Memory B cell (primary cell): ENCODE data around the gene GNG12.
"Not testable (repeated sequence)": the region's sequence is repeated elsewhere in the genome, so short reads cannot be mapped to it uniquely, and the experiment has no call there.

Source experiments
- ATAC-seq: fragments of 150-1000 bp; cut with Tn5 transposase; 2 replicates; pipeline ENCODE4 v1.10.0; 2021; ENCODE audit warnings: low read depth, mild to moderate bottlenecking, moderate library complexity
- DNase-seq, 2 donors: peaks; one replicate each; pipeline ENCODE4 v3.0.0; 2022; ENCODE audit warnings: low spot score in 2 of 2
- H3K27ac Mint-ChIP-seq: one replicate; pipeline ENCODE4 v1.8.0; 2022; ENCODE audit warnings: mild to moderate bottlenecking, moderate library complexity, mixed read lengths
- H3K27me3 Mint-ChIP-seq: one replicate; pipeline ENCODE4 v1.8.0; 2022; ENCODE audit warnings: mixed read lengths
- H3K36me3 Mint-ChIP-seq: one replicate; pipeline ENCODE4 v1.8.0; 2022; ENCODE audit warnings: mild to moderate bottlenecking, mixed read lengths
- H3K4me1 Mint-ChIP-seq: one replicate; pipeline ENCODE4 v1.8.0; 2022; ENCODE audit warnings: mixed read lengths
- H3K4me3 Mint-ChIP-seq: one replicate; pipeline ENCODE4 v1.8.0; 2022; ENCODE audit warnings: mild to moderate bottlenecking, moderate library complexity, mixed read lengths
- H3K9me3 Mint-ChIP-seq: one replicate; pipeline ENCODE4 v1.8.0; 2022; ENCODE audit warnings: mixed read lengths

GNG12 gene

GRCh38 chr1:67676946-67677345, 156.3 kb downstream of the GNG12 start:
- H3K36me3 Mint-ChIP-seq, result no peaks in the 10 kb centered on the region
- ATAC-seq, result no peak
- no peak overlapping the region for H3K27ac Mint-ChIP-seq
- H3K9me3 Mint-ChIP-seq, result no peaks in the 10 kb centered on the region
- H3K4me1 Mint-ChIP-seq, result peaks cover 2% of the 10 kb centered on the region
- no peak overlapping the region for H3K4me3 Mint-ChIP-seq
- peaks cover 4% of the 10 kb centered on the region for H3K27me3 Mint-ChIP-seq
- DNase-seq, result no peak

DNA sequence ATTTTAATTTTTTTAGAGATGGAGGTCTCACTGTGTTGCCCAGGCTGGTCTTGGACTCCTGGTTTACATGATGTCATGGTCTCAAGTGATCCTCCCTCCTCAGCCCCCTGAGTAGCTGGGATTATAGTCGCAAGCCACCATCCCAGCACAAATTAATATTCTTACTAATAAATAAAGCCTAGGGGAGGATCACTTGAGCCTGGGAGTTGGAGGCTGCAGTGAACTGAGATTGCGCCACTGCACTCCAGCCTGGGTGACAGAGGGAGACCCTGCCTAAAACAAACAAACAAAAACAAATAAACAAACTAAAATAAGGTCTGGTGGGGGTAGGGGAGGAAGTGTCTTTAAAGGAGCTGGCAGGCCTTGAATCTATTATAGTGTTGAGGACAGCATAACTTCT, 157.0 kb downstream of the GNG12 start:
- Mint-ChIP-seq H3K27ac (no peak overlapping the region), H3K27me3 (peaks cover 6% of the 10 kb centered on the region), H3K4me1 (peaks cover 2% of the 10 kb centered on the region), H3K4me3 (no peak overlapping the region), H3K9me3 (no peaks in the 10 kb centered on the region), H3K36me3 (no peaks in the 10 kb centered on the region)
- DNase-seq, result no peak
- ATAC-seq, result no peak

- ATAC-seq, result no peak
- Mint-ChIP-seq H3K27ac (no peak overlapping the region), H3K9me3 (no peaks in the 10 kb centered on the region), H3K4me3 (no peak overlapping the region), H3K27me3 (peaks cover 7% of the 10 kb centered on the region), H3K4me1 (peaks cover 2% of the 10 kb centered on the region), H3K36me3 (no peaks in the 10 kb centered on the region)
- DNase-seq, result no peak
Observed at GRCh38 chr1:67675800-67676199, 157.5 kb downstream of the GNG12 start.

- no peak overlapping the region for H3K27ac Mint-ChIP-seq
- H3K9me3 Mint-ChIP-seq, result no peaks in the 10 kb centered on the region
- H3K4me1 Mint-ChIP-seq, result peaks cover 2% of the 10 kb centered on the region
- H3K4me3 Mint-ChIP-seq, result no peak overlapping the region
- no peaks in the 10 kb centered on the region for H3K36me3 Mint-ChIP-seq
- ATAC-seq (peak; percentile 32), DNase-seq (no peak)
- peaks cover 7% of the 10 kb centered on the region for H3K27me3 Mint-ChIP-seq
Observed at GRCh38 chr1:67674260-67675011, 158.8 kb downstream of the GNG12 start.

GRCh38 chr1:67673468-67674201, 159.6 kb downstream of the GNG12 start:
- no peak overlapping the region for H3K27ac Mint-ChIP-seq
- peaks cover 2% of the 10 kb centered on the region for H3K4me1 Mint-ChIP-seq

GRCh38 chr1:67672260-67672803, 160.9 kb downstream of the GNG12 start:
- Mint-ChIP-seq H3K36me3 (no peaks in the 10 kb centered on the region), H3K9me3 (no peaks in the 10 kb centered on the region), H3K27ac (no peak overlapping the region), H3K27me3 (peaks cover 13% of the 10 kb centered on the region), H3K4me1 (peaks cover 2% of the 10 kb centered on the region), H3K4me3 (no peak overlapping the region)
- ATAC-seq (no peak), DNase-seq (no peak)

More at GRCh38 chr1:67673468-67674201, 159.6 kb downstream of the GNG12 start:
- H3K36me3 Mint-ChIP-seq, result no peaks in the 10 kb centered on the region
- peaks cover 10% of the 10 kb centered on the region for H3K27me3 Mint-ChIP-seq
- H3K4me3 Mint-ChIP-seq, result no peak overlapping the region
- no peaks in the 10 kb centered on the region for H3K9me3 Mint-ChIP-seq
- ATAC-seq (no peak), DNase-seq (no peak)

DNA sequence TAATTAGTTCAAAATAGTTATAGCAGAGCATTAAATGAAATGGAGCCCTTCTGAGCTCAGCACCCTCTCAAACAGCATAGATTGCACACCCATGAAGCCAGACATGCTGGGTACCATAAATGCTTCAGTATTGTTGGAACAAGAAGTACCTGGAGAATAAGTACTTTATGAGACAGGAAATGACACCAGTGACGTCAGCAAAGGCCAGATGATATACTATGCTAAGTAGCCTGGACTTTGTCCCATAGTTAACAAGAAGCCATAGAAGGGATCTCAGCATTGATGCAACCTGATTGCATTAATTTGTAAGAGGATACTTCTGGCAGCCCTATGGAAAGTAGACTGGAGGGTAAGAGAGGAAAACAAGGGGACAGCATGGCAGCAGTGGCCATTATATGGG, 164.6 kb downstream of the GNG12 start:
- Mint-ChIP-seq H3K4me3 (no peak overlapping the region), H3K27me3 (peaks cover 21% of the 10 kb centered on the region), H3K27ac (no peak overlapping the region), H3K36me3 (no peaks in the 10 kb centered on the region), H3K4me1 (no peaks in the 10 kb centered on the region), H3K9me3 (no peaks in the 10 kb centered on the region)
- no peak for ATAC-seq
- DNase-seq, result no peak

DNA sequence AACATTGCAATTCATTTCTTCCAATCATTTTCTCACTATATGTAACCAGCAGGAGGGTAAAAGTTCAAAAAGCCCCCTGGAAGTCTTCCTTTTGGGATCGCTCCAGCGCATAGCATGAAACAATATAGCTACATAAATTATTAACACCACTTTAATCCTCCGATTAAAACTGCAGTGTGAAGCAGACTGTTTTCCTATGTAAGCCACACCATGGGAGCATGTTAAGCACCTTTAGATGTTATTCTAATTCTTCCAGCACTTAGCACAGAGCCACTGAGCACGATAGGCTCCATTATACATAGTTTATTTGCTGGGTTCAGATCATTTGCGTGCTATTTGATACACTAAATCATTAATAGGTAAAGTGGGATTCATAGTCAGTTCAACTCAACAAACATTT, 166.6 kb downstream of the GNG12 start:
- Mint-ChIP-seq H3K9me3 (no peaks in the 10 kb centered on the region), H3K4me3 (no peak overlapping the region)

DNA sequence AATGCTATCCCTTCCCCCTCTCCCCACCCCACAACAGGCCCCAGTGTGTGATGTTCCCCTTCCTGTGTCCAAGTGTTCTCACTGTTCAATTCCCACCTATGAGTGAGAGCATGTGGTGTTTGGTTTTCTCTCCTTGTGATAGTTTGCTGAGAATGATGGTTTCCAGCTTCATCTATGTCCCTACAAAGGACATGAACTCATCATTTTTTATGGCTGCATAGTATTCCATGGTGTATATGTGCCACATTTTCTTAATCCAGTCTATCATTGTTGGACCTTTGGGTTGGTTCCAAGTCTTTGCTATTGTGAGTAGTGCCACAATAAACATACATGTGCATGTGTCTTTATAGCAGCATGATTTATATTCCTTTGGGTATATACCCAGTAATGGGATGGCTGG, 168.0 kb downstream of the GNG12 start:
- not testable (repeated sequence) for ATAC-seq, DNase-seq, H3K9me3 Mint-ChIP-seq, H3K36me3 Mint-ChIP-seq, H3K4me1 Mint-ChIP-seq, H3K4me3 Mint-ChIP-seq, H3K27ac Mint-ChIP-seq
- H3K27me3 Mint-ChIP-seq, result peaks cover 27% of the 10 kb centered on the region

More for the DNA sequence above, 166.6 kb downstream of the GNG12 start:
- H3K4me1 Mint-ChIP-seq, result no peaks in the 10 kb centered on the region
- no peak for DNase-seq
- H3K27ac Mint-ChIP-seq, result no peak overlapping the region
- ATAC-seq, result no peak
- H3K27me3 Mint-ChIP-seq, result peaks cover 20% of the 10 kb centered on the region
- H3K36me3 Mint-ChIP-seq, result no peaks in the 10 kb centered on the region

- Mint-ChIP-seq H3K27ac (no peak overlapping the region), H3K4me3 (no peak overlapping the region), H3K9me3 (no peaks in the 10 kb centered on the region), H3K27me3 (peaks cover 32% of the 10 kb centered on the region), H3K36me3 (peaks cover 2% of the 10 kb centered on the region), H3K4me1 (no peaks in the 10 kb centered on the region)
- ATAC-seq, result no peak
- no peak for DNase-seq
Observed at GRCh38 chr1:67664048-67664447, 169.2 kb downstream of the GNG12 start.

GRCh38 chr1:67662884-67663283, 170.4 kb downstream of the GNG12 start:
- Mint-ChIP-seq H3K27me3 (peaks cover 31% of the 10 kb centered on the region), H3K27ac (no peak overlapping the region), H3K9me3 (no peaks in the 10 kb centered on the region), H3K36me3 (peaks cover 2% of the 10 kb centered on the region), H3K4me3 (no peak overlapping the region), H3K4me1 (no peaks in the 10 kb centered on the region)
- DNase-seq, result no peak
- ATAC-seq, result no peak

DNA sequence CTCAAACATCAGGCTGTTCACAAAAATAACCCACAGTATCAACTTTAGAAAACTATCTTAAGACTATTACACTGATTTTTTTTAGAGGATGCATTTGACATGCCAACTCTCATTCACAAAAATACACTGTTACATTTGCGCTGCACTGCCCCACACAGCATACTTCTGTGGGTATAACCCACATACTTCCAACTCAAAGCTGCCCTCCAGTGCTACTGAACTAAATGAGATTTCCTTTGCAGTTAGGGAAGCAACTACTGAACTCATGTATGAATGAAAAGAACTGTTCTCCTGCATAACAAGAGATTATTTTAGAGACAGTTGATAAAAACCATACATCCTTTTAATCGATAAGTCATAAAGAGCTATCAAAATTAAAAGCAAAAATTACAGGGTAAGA, 174.0 kb downstream of the GNG12 start:
- no peak for ATAC-seq
- Mint-ChIP-seq H3K4me3 (no peak overlapping the region), H3K27me3 (peaks cover 25% of the 10 kb centered on the region), H3K36me3 (peaks cover 2% of the 10 kb centered on the region), H3K27ac (no peak overlapping the region), H3K4me1 (no peaks in the 10 kb centered on the region), H3K9me3 (peaks cover 2% of the 10 kb centered on the region)
- no peak for DNase-seq

DNA sequence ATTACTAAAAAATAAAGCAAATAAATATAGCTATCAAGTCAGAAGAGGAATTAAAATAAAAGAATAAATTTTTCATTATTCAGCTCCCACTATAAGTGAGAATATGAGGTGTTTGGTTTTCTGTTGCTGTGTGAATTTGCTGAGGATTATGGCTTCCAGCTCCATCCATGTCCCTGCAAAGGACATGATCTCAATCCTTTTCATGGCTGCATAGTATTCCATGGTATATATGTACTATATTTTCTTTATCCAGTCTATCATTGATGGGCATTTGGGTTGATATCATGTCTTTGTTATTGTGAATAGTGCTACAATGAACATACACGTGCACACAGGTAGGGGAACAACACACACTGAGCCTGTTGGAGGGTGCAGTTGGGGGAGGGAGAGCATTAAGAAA, 176.1 kb downstream of the GNG12 start:
- not testable (repeated sequence) for H3K4me3 Mint-ChIP-seq, H3K36me3 Mint-ChIP-seq, H3K4me1 Mint-ChIP-seq, H3K27ac Mint-ChIP-seq, ATAC-seq, DNase-seq, H3K9me3 Mint-ChIP-seq
- peaks cover 20% of the 10 kb centered on the region for H3K27me3 Mint-ChIP-seq

- Mint-ChIP-seq H3K27me3 (peaks cover 13% of the 10 kb centered on the region), H3K27ac (no peak overlapping the region), H3K4me3 (no peak overlapping the region), H3K36me3 (no peaks in the 10 kb centered on the region), H3K4me1 (no peaks in the 10 kb centered on the region), H3K9me3 (peaks cover 2% of the 10 kb centered on the region)
- no peak for ATAC-seq
- no peak for DNase-seq
Observed at GRCh38 chr1:67655581-67655980, 177.7 kb downstream of the GNG12 start.
